HFF-Myc (cell line): Measurements from ENCODE around the gene LRRC14B.
"Not testable (repeated sequence)": the region's sequence is repeated elsewhere in the genome, so short reads cannot be mapped to it uniquely, and the experiment has no call there.

ENCODE experiments used
- DNase-seq: peaks from one replicate; pipeline ENCODE4 v3.0.0-alpha.2; 2011; ENCODE audit warnings: low read depth; ENCODE audit errors: extremely low read depth
- H3K4me3 ChIP-seq: replicated peaks from 2 replicates; pipeline ENCODE4 v1.5.1; 2011; ENCODE audit warnings: low read depth, mild to moderate bottlenecking, control low read depth, low read length
- TF ChIP-seq, protein P1 (sequence below): IDR thresholded peaks from 2 replicates; pipeline ENCODE4 v1.5.1; 2012; ENCODE audit warnings: mild to moderate bottlenecking, low read depth, low read length, control low read depth; ENCODE audit errors: missing control alignments

The LRRC14B gene

DNA sequence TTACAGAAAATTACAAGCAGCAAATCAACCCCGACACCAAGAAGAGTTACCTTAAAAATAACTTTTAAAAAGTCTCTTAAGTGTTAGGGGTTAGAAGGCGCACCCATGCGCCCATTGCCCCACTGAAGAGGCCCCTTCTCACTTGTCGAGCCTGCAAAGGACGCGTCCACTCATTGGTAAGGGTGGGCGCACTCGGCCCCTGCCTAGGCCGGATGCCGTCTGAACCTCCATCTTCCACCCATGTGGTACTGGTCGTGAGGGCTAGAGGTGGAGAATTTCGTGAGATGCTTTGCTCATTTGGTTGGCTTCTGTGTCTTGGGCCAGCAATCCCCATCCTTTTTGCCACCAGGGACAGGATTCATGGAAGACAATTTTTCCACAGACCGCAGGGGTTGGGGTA, 27.5 kb upstream of the LRRC14B start:
- TF ChIP-seq, protein P1, sequence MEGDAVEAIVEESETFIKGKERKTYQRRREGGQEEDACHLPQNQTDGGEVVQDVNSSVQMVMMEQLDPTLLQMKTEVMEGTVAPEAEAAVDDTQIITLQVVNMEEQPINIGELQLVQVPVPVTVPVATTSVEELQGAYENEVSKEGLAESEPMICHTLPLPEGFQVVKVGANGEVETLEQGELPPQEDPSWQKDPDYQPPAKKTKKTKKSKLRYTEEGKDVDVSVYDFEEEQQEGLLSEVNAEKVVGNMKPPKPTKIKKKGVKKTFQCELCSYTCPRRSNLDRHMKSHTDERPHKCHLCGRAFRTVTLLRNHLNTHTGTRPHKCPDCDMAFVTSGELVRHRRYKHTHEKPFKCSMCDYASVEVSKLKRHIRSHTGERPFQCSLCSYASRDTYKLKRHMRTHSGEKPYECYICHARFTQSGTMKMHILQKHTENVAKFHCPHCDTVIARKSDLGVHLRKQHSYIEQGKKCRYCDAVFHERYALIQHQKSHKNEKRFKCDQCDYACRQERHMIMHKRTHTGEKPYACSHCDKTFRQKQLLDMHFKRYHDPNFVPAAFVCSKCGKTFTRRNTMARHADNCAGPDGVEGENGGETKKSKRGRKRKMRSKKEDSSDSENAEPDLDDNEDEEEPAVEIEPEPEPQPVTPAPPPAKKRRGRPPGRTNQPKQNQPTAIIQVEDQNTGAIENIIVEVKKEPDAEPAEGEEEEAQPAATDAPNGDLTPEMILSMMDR, result no peak
- H3K4me3 ChIP-seq, result no peak overlapping the region
- DNase-seq, result no peak

DNA sequence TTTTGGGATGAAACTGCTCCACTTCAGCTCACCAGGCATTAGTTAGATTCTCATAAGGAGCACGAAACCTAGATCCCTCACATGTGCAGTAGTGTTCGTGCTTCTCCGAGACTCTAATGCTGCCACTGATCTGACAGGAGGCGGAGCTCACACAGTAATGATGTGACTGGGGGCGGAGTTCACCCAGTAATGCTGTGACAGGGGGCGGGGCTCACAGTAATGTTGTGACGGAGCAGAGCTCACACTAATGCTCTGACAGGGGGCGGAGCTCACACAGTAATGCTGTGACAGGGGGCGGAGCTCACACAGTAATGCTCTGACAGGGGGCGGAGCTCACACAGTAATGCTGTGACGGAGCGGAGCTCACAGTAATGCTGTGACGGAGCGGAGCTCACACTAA, 27.1 kb upstream of the LRRC14B start:
- TF ChIP-seq, protein P1, result no peak
- no peak overlapping the region for H3K4me3 ChIP-seq
- no peak for DNase-seq

DNA sequence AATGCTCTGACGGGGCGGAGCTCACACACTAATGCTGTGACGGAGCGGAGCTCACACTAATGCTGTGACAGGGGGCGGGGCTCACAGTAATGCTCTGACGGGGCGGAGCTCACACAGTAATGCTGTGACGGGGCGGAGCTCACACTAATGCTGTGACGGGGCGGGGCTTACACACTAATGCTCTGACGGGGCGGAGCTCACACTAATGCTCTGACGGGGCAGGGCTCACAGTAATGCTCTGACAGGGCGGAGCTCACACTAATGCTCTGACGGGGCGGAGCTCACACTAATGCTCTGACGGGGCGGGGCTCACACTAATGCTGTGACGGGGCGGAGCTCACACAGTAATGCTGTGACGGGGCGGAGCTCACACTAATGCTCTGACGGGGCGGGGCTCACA, 26.5 kb upstream of the LRRC14B start:
- not testable (repeated sequence) for H3K4me3 ChIP-seq, DNase-seq

DNA sequence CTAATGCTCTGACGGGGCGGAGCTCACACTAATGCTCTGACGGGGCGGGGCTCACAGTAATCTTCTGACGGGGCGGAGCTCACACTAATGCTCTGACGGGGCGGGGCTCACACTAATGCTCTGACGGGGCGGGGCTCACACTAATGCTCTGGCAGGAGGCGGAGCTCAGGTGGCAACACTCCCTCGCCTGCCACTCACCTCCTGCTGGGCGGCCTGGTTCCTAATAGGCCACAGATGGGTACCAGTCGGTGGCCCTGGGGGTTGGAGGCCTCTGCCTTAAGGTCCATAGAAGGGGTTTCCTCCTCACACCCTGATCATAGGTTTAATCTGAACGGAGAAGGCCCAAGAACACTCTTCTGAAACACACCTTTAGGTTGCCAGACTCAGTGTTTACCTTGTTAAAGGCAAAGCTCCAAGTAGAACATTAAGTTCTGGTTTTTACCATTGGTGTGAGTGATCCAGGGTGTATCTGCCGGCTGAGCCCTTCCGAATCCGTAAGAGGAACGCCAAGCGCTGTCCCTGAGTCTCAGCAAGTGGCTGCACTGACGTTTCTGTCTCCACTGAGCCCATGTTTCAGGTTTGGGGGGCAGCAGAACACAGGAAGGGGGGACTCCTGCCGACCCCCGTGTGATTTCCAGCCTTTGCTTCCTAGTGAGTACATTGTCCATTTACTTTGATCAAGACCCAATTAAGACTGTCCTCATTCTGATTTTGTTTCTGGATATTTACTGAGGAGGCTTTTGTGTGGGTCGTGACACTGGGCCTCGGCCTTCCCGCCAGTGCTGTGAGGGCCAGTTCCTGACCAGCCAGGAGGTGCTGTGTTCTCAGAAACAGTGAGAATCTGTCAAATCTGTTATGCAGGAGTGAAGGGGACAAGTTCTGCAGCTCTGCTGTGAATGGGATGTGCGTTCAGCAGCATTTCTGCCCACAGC, 24.6 kb upstream of the LRRC14B start:
- no peak for DNase-seq
- H3K4me3 ChIP-seq, result no peak overlapping the region
- TF ChIP-seq, protein P1, result no peak

DNA sequence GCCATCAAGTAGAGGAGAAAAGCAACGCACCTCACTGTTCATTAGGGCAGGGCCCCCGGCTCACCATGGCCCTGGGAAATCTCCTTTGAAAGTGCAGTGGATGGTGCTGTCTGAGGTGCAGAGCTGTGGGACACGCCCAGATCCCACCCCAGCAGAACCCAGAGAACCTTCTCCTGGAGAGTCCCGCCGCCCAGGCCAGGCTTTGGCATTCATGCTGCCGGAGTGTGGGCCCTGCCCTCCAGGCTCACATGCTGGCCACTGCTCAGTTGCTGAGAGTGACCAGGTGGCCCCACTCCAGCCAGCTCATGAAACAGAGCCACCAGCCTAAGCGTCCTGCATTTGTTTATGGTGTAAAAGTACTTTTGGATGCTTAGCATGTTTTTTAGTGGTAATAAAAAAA, 23.8 kb upstream of the LRRC14B start:
- DNase-seq, result no peak
- no peak overlapping the region for H3K4me3 ChIP-seq
- TF ChIP-seq, protein P1, result no peak

DNA sequence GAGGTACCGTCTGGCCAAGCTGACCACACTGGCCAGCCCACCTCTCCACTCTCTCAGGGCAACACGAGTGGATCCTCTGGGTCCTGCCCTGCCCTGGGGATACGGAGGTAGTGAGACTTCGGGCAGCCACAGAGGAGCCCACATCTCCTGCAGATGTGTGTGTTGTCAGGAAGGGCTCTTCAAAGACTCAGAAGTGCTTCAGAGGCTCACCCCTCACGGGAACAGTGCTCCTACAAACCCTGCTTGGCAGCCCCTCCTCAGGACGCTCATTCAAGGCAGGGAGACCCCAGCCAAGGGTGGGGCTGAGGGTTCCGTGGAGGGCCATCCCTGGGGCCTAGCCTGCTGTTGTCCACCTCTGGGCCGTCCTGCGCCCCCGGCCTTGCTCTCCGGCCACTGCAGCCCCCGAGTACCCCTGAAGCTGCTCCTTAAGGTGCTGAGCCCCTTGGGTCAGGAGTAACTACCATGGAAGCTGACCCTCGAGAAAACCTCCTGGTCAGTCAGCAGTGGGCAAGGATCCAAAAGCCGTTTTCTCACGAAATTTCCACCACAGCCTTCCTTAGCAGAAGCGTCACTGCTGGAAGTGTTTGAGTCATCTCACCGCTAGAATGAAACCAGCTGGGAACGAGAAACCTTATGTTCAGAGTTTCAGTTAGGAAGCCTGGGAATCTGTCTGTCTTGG, 23.2 kb upstream of the LRRC14B start:
- TF ChIP-seq, protein P1, result no peak
- DNase-seq, result peak; percentile 98
- H3K4me3 ChIP-seq, result no peak overlapping the region

DNA sequence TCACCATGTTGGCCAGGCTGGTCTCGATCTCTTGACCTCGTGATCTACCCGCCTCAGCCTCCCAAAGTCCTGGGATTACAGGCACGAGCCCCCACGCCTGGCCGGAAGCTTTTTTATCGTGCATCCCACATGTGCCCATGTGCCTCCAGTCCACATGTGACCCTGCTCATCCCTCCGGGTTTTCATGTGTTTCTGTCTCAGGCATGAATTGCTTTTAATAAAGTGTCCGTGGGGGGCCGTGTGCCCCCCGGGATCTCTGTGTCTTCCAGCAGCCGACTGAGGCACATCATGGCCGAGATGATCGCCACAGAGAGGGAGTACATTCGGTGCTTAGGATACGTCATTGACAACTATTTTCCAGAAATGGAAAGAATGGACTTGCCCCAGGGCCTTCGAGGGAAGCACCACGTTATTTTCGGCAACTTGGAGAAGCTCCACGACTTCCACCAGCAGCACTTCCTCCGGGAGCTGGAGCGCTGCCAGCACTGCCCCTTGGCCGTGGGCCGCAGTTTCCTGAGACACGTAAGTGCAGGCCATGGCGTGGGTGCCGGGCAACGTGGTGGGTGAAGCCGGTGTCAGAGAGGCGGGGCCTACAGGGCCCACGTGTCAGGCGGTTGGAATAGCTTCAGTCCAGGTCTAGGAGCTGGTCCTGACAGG, 22.1 kb upstream of the LRRC14B start:
- TF ChIP-seq, protein P1, result no peak
- H3K4me3 ChIP-seq, result no peak overlapping the region
- DNase-seq, result peak; percentile 72
